Heart right ventricle (tissue), 16 donors: ENCODE measurements around the gene AUTS2. TPM values are rescaled to one million over a fixed set of nuclear protein-coding genes. Genes with fewer than 3 reads are reported as not detected.

Experiments
- ATAC-seq, 8 donors: fragments of 200-7000 bp; cut with Tn5 transposase; one replicate each; pipeline ENCODE4 v1.9.1; 2020; ENCODE audit warnings: mild to moderate bottlenecking in 8 of 8, moderate library complexity in 8 of 8, moderate number of reproducible peaks in 1 of 8
- DNase-seq, 2 donors: peaks; one replicate each; pipeline ENCODE4 v3.0.0-alpha.2; 2020
- H3K27ac ChIP-seq, 10 donors: fragments of 200-600 bp; sonication (generic) in 2 of 10; one replicate each; pipeline versions ENCODE4 v1.5.0 to v1.8.0; 2020 to 2022; ENCODE audit warnings: mild to moderate bottlenecking in 3 of 10
- H3K27me3 ChIP-seq, 7 donors: fragments of 200-600 bp; one replicate each; pipeline ENCODE4 v1.8.0; 2021 to 2022; ENCODE audit warnings: mild to moderate bottlenecking in 2 of 7
- H3K36me3 ChIP-seq, 9 donors: fragments of 200-600 bp; sonication (generic) in 1 of 9; one replicate each; pipeline versions ENCODE4 v1.5.0 to v1.8.0; 2020 to 2022; ENCODE audit warnings: mild to moderate bottlenecking in 2 of 9
- H3K4me1 ChIP-seq, 9 donors: fragments of 200-600 bp; sonication (generic) in 1 of 9; one replicate each; pipeline versions ENCODE4 v1.5.0 to v1.8.0; 2020 to 2022; ENCODE audit warnings: mild to moderate bottlenecking in 4 of 9
- H3K4me3 ChIP-seq, 10 donors: fragments of 200-600 bp; sonication (generic) in 2 of 10; one replicate each; pipeline versions ENCODE4 v1.5.0 to v1.8.0; 2020 to 2022; ENCODE audit warnings: mild to moderate bottlenecking in 7 of 10, moderate library complexity in 2 of 10
- H3K9me3 ChIP-seq, 11 donors: fragments of 200-600 bp in 10 of 11; sonication (generic) in 2 of 11; one replicate each; pipeline versions ENCODE4 v1.5.0 to v1.8.0; 2013 to 2022; ENCODE audit warnings: mild to moderate bottlenecking in 2 of 11, control low read depth in 1 of 11, moderate library complexity in 1 of 11
- WGBS, 2 donors: extraction: QIAGEN DNeasy Blood & Tissue Kit; methylation state at CpG; one replicate each; pipeline ENCODE4 v1.1.7; 2013; ENCODE audit warnings: inconsistent platforms in 1 of 2; 5-methylcytosine and 5-hydroxymethylcytosine counted together
- intact Hi-C, 10 donors: fragments of 100-400 bp; cut with DNase I; formaldehyde crosslinking; loops; one replicate each; pipeline versions ENCODE4 v1.11.1 to v1.14.2; 2022
- polyA plus RNA-seq, 2 donors: library from polyadenylated mRNA; stranded (reverse); fragments of 200-250 nt; gene quantifications; one replicate each; pipeline ENCODE4 v1.2.3, GENCODE V29; 2013
- total RNA-seq, 10 donors: library from RNA; stranded (reverse); fragmentation: NEBNext Ultra II Directional in 3 of 10; extraction: Animal tissue kit (Norgen Biotek cat#: 25700) in 3 of 10; gene quantifications; one replicate each; pipeline versions ENCODE4 v1.2.1 to v1.2.4, GENCODE V29; 2021 to 2023
- TF ChIP-seq, protein P1 (sequence below), 9 donors: fragments of 200-600 bp; sonication (generic) in 2 of 9; IDR thresholded peaks; one replicate each; pipeline versions ENCODE4 v1.5.0 to v1.8.0; 2021 to 2022; ENCODE audit warnings: antibody characterized with exemption in 9 of 9, mild to moderate bottlenecking in 5 of 9, moderate library complexity in 1 of 9
- donor health status: Arrhythmogenic right ventricular cardiomyopathy.
- donor health status: ischemic (EF 13 %, LVEDD 7.1; RV severe dilation, severe dysfunction).
- donor health status: healthy with polysubstance abuse.
- donor health status: DM: no; HTN: yes; CAD: no.
- donor health status: DM: no; HTN: no; CAD: no.
- donor health status: ischemic (EF 25% LVEDD 6.9; RV normal size, moderate dysfunction).
- donor health status: ischemic (EF 25% LVEDD 5.7; RV mildly dilated, moderate dysfunction).
- donor health status: healthy.
- donor health status: DM: yes; HTN: yes; CAD: no.
- donor health status: Ischemic cardiomyopathy.
- donor health status: ischemic (EF 35%, LVEDD 5.7; RV mildly dilated, moderate dysfunction).
- donor health status: nonischemic (EF 11% LVEDD 7.7; RV severe dilation, severe dysfunction).
- donor health status: DM: yes; HTN: yes; CAD: no.
- donor health status: PGD.
- donor health status: ischemic (EF 29% LVEDD 5.4; RV normal size, mild dysfunction).
- donor health status: nonischemic (EF 23%, LVEDD 6.1; RV moderate dilation, normal function).

AUTS2 gene
- total and polyA plus RNA-seq, 12 donors = 1.6 to 11.2 (median 7.3) TPM

DNA sequence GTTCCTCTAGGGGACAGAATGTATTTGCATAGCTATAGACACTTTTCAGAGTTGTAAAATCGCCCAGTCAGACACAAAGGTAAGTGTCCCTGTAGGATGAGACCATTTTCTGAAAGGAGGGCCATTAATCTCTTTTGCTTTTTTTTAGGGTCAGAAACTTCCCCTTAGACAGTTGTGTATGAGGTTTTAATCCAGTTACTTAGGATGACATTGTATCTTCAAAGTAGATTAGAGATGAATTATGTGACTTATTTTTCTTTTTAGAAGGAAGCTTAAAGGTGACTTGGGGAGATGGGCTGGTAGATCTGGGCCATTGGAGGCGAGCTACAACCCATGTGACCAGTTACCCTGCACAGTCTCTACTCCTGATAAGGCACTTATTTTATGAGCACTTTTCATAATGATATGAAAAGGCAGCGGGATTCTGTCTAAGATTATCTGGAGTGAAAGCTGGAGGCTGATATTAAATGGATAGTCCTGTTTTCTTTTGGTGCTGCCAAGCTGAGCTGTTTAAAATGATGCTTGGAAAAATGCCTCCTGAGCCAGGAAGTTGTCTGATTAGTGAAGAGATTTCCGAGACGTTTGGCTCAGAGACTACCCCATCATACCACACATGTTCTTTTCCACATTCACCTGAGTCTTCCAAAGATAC lies 264.3 kb downstream of the AUTS2 start:
- Histone ChIP-seq H3K36me3 (no peaks in the 10 kb centered on the region), H3K9me3 (no peaks in the 10 kb centered on the region), H3K4me1 (peaks cover 0 to 7% (median 0%) of the 10 kb centered on the region in 9 donors), H3K27me3 (no peaks in the 10 kb centered on the region), H3K27ac (no peak overlapping the region), H3K4me3 (no peak overlapping the region)
- TF ChIP-seq, protein P1, sequence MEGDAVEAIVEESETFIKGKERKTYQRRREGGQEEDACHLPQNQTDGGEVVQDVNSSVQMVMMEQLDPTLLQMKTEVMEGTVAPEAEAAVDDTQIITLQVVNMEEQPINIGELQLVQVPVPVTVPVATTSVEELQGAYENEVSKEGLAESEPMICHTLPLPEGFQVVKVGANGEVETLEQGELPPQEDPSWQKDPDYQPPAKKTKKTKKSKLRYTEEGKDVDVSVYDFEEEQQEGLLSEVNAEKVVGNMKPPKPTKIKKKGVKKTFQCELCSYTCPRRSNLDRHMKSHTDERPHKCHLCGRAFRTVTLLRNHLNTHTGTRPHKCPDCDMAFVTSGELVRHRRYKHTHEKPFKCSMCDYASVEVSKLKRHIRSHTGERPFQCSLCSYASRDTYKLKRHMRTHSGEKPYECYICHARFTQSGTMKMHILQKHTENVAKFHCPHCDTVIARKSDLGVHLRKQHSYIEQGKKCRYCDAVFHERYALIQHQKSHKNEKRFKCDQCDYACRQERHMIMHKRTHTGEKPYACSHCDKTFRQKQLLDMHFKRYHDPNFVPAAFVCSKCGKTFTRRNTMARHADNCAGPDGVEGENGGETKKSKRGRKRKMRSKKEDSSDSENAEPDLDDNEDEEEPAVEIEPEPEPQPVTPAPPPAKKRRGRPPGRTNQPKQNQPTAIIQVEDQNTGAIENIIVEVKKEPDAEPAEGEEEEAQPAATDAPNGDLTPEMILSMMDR (IDR thresholded peaks at IDR 0.05) = no peak
- no peak for ATAC-seq
- no peak for DNase-seq
- WGBS, 2 donors = 40 to 42% methylated on average over 5 of the region's 5 CpGs
- intact Hi-C loops = loop anchor here in 2 of 10 donors (5.0 to 10.0 kb wide), 2 partner anchors 50 to 1528 kb away; no protein-coding TSS in a partner anchor

DNA sequence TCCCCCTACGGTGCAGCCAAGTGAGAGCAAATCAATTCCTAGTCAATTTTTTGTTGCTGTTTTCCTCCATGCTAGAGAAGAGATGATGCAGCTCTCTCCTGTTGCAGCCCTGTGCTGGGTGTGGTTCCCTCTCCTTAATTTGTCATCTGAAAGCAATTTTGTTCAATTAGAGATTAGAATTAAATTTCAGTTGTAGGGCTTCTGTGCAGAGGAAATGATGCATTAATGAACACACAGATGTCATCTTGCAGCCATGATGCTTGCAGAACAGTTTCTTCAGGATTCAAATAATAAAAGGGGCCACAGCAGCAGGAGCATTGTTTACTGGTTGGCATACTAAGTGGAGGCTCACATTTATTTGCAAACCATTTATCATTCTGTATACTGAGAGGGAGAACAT lies 266.0 kb downstream of the AUTS2 start:
- DNase-seq (no peak), ATAC-seq (no peak)
- H3K27me3 ChIP-seq = no peaks in the 10 kb centered on the region
- TF ChIP-seq, protein P1 (IDR thresholded peaks at IDR 0.05) = no peak
- no peak overlapping the region for H3K27ac ChIP-seq
- H3K4me1 ChIP-seq = peaks cover 0 to 7% (median 0%) of the 10 kb centered on the region in 9 donors
- no peaks in the 10 kb centered on the region for H3K9me3 ChIP-seq
- H3K36me3 ChIP-seq = no peaks in the 10 kb centered on the region
- intact Hi-C loops = loop anchor here in 2 of 10 donors (5.0 to 10.0 kb wide), 2 partner anchors 52 to 1529 kb away; no protein-coding TSS in a partner anchor
- no peak overlapping the region for H3K4me3 ChIP-seq
- 82 to 88% methylated on average over 1 of the region's 1 CpG for WGBS, 2 donors

- no peak for DNase-seq
- no peaks in the 10 kb centered on the region for H3K36me3 ChIP-seq
- TF ChIP-seq, protein P1 (IDR thresholded peaks at IDR 0.05) = no peak
- H3K4me3 ChIP-seq = no peak overlapping the region
- no peaks in the 10 kb centered on the region for H3K27me3 ChIP-seq
- peaks cover 0 to 7% (median 0%) of the 10 kb centered on the region in 9 donors for H3K4me1 ChIP-seq
- H3K9me3 ChIP-seq = no peaks in the 10 kb centered on the region
- H3K27ac ChIP-seq = no peak overlapping the region
- no peak for ATAC-seq
- intact Hi-C loops = loop anchor here in 2 of 10 donors (5.0 to 10.0 kb wide), 2 partner anchors 53 to 1530 kb away; no protein-coding TSS in a partner anchor
- 88 to 95% methylated on average over 4 of the region's 4 CpGs for WGBS, 2 donors
Measured at GRCh38 chr7:69864822-69865221, 266.5 kb downstream of the AUTS2 start.

DNA sequence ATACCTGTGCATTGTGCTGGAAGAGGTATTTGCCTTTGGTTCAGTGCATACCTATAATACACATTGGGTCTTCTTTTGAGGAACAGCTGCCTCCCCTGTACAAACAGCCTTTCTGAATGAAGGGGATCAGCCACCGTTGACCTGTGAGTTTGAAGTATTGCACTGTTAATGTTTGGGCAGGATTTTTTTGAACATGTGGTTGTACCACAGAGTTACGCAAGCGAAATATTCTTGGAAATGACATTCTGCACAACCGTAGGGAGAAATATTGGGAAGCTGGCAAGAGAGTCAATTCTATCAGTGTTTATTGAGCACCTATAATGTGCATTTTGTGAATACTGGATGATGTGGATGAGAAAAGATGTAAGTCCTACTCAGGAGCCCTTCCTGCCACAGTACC lies 270.6 kb downstream of the AUTS2 start:
- ATAC-seq = no peak
- Histone ChIP-seq H3K4me3 (no peak overlapping the region), H3K36me3 (no peaks in the 10 kb centered on the region), H3K9me3 (no peaks in the 10 kb centered on the region), H3K4me1 (peaks cover 0 to 21% (median 12%) of the 10 kb centered on the region in 9 donors), H3K27ac (no peak overlapping the region), H3K27me3 (no peaks in the 10 kb centered on the region)
- TF ChIP-seq, protein P1 (IDR thresholded peaks at IDR 0.05) = no peak
- DNase-seq = no peak
- intact Hi-C loops = loop anchor here in 1 of 10 donors (10.0 kb wide), 1 partner anchor 1534 kb away; no protein-coding TSS in a partner anchor
- 89 to 97% methylated on average over 4 of the region's 4 CpGs for WGBS, 2 donors
